NOMO-1 treated with DMSO at 0.1 percent for 48 hours (cell line): Measurements from ENCODE around the gene CEP104.
A peak's percentile ranks its signal among the peaks of the same experiment; 100 is the strongest.
"Not testable (repeated sequence)": the region's sequence is repeated elsewhere in the genome, so short reads cannot be mapped to it uniquely, and the experiment has no call there.

Experiments
- DNase-seq: peaks from one replicate; lab custom pipeline; 2025; ENCODE audit not compliant: unreplicated experiment; lab: John Stamatoyannopoulos, UW

Gene CEP104

GRCh38 chr1:3828391-3828790, 28.6 kb downstream of the CEP104 start:
- no peak for DNase-seq

- DNase-seq: no peak
Observed at GRCh38 chr1:3827813-3828307, 29.2 kb downstream of the CEP104 start.

GRCh38 chr1:3825356-3825755, 31.7 kb downstream of the CEP104 start:
- DNase-seq: no peak

GRCh38 chr1:3824650-3825049, 32.4 kb downstream of the CEP104 start:
- DNase-seq: no peak

- no peak for DNase-seq
Observed at GRCh38 chr1:3822421-3822820, 34.6 kb downstream of the CEP104 start.

GRCh38 chr1:3821908-3822307, 35.1 kb downstream of the CEP104 start:
- no peak for DNase-seq

- no peak for DNase-seq
Observed at GRCh38 chr1:3821447-3821846, 35.6 kb downstream of the CEP104 start.

- no peak for DNase-seq
Observed at GRCh38 chr1:3821004-3821403, 36.0 kb downstream of the CEP104 start.

GRCh38 chr1:3820316-3820715, 36.7 kb downstream of the CEP104 start:
- DNase-seq: no peak

GRCh38 chr1:3819771-3820200, 37.2 kb downstream of the CEP104 start:
- DNase-seq: no peak

- no peak for DNase-seq
Observed at GRCh38 chr1:3817821-3818597, 39.0 kb downstream of the CEP104 start.

GRCh38 chr1:3817138-3817740, 39.8 kb downstream of the CEP104 start:
- no peak for DNase-seq

GRCh38 chr1:3816331-3817137, 40.5 kb downstream of the CEP104 start:
- no peak for DNase-seq

GRCh38 chr1:3814771-3815561, 42.0 kb downstream of the CEP104 start:
- DNase-seq: no peak

GRCh38 chr1:3814065-3814464, 42.9 kb downstream of the CEP104 start:
- no peak for DNase-seq

- DNase-seq: no peak
Observed at GRCh38 chr1:3811595-3811911, 45.5 kb downstream of the CEP104 start.

- not testable (repeated sequence) for DNase-seq
Observed at GRCh38 chr1:3810149-3810761, 46.8 kb downstream of the CEP104 start.

GRCh38 chr1:3809680-3810079, 47.3 kb downstream of the CEP104 start:
- DNase-seq: no peak

- no peak for DNase-seq
Observed at GRCh38 chr1:3807769-3808168, 49.2 kb downstream of the CEP104 start.

- DNase-seq: no peak
Observed at GRCh38 chr1:3805038-3805437, 52.0 kb downstream of the CEP104 start.

GRCh38 chr1:3804627-3804944, 52.4 kb downstream of the CEP104 start:
- peak; percentile 20 for DNase-seq
